GM21360 (cell line): Measurements from ENCODE around the gene WDFY3.

Experiments
- ATAC-seq: cut with Tn5 transposase; IDR thresholded peaks from one replicate; pipeline ENCODE4 v1.9.1; 2021; ENCODE audit warnings: mild to moderate bottlenecking, moderate library complexity; ENCODE audit not compliant: unreplicated experiment

The WDFY3 gene

GRCh38 chr4:84954982-84955567, 11.4 kb downstream of the WDFY3 start:
- no peak for ATAC-seq

- no peak for ATAC-seq
These were observed 13.7 kb downstream of the WDFY3 start for GRCh38 chr4:84952776-84953175.

- ATAC-seq = no peak
These were observed 14.5 kb downstream of the WDFY3 start for GRCh38 chr4:84952004-84952403.

GRCh38 chr4:84948056-84948455, 18.4 kb downstream of the WDFY3 start:
- no peak for ATAC-seq

GRCh38 chr4:84944947-84945346, 21.5 kb downstream of the WDFY3 start:
- no peak for ATAC-seq

GRCh38 chr4:84940960-84941359, 25.5 kb downstream of the WDFY3 start:
- no peak for ATAC-seq

- ATAC-seq = no peak
These were observed 27.4 kb downstream of the WDFY3 start for GRCh38 chr4:84939113-84939512.

- no peak for ATAC-seq
These were observed 28.2 kb downstream of the WDFY3 start for GRCh38 chr4:84938316-84938715.

GRCh38 chr4:84937381-84937977, 29.0 kb downstream of the WDFY3 start:
- ATAC-seq = no peak

GRCh38 chr4:84936123-84936522, 30.4 kb downstream of the WDFY3 start:
- no peak for ATAC-seq

- no peak for ATAC-seq
These were observed 34.0 kb downstream of the WDFY3 start for GRCh38 chr4:84932462-84932861.

GRCh38 chr4:84931961-84932360, 34.5 kb downstream of the WDFY3 start:
- ATAC-seq = no peak

- ATAC-seq = no peak
These were observed 35.2 kb downstream of the WDFY3 start for GRCh38 chr4:84931274-84931673.

- ATAC-seq = no peak
These were observed 38.4 kb downstream of the WDFY3 start for GRCh38 chr4:84928089-84928488.

GRCh38 chr4:84927428-84927827, 39.1 kb downstream of the WDFY3 start:
- ATAC-seq = no peak

GRCh38 chr4:84925558-84925957, 40.9 kb downstream of the WDFY3 start:
- ATAC-seq = no peak

- no peak for ATAC-seq
These were observed 42.1 kb downstream of the WDFY3 start for GRCh38 chr4:84924434-84924833.

- ATAC-seq = no peak
These were observed 45.9 kb downstream of the WDFY3 start for GRCh38 chr4:84920617-84921016.

GRCh38 chr4:84917869-84918600, 48.5 kb downstream of the WDFY3 start:
- no peak for ATAC-seq

- ATAC-seq = no peak
These were observed 49.2 kb downstream of the WDFY3 start for GRCh38 chr4:84917086-84917821.

GRCh38 chr4:84916227-84916626, 50.3 kb downstream of the WDFY3 start:
- ATAC-seq = no peak

- ATAC-seq = no peak
These were observed 51.1 kb downstream of the WDFY3 start for GRCh38 chr4:84915396-84915780.
